GM23338 (cell line): ENCODE data around the gene RIPK1.

Source experiments
- CREB1 ChIP-seq: fragments of 250-450 bp; sonication (Bioruptor Pico); IDR thresholded peaks from 2 replicates; pipeline ENCODE4 v1.5.0; 2020; ENCODE audit warnings: low read depth, mild to moderate bottlenecking, moderate library complexity
- EZH2 ChIP-seq: fragments of 200-600 bp; sonication (generic); IDR thresholded peaks from one replicate; pipeline ENCODE4 v1.8.0; 2017; ENCODE audit warnings: antibody characterized with exemption, mild to moderate bottlenecking, low read depth; ENCODE audit not compliant: unreplicated experiment
- EZH2phosphoT487 ChIP-seq: fragments of 200-600 bp; sonication (generic); IDR thresholded peaks from one replicate; pipeline ENCODE4 v1.8.1; 2018; ENCODE audit warnings: antibody characterized with exemption; ENCODE audit not compliant: unreplicated experiment
- POLR2AphosphoS5 ChIP-seq: IDR thresholded peaks from 2 replicates; pipeline ENCODE4 v1.6.1; 2016; ENCODE audit warnings: antibody characterized with exemption, low read depth
- TF ChIP-seq, protein P1 (sequence below), 2 experiments: fragments of 200-600 bp in 1 of 2; sonication (generic) in 1 of 2; conservative IDR thresholded peaks; 2 replicates each; pipeline versions ENCODE4 v1.5.1 to v1.6.1; 2016 to 2017; ENCODE audit warnings: antibody characterized with exemption in 2 of 2, low read depth in 2 of 2, mild to moderate bottlenecking in 2 of 2, moderate library complexity in 1 of 2

DNA sequence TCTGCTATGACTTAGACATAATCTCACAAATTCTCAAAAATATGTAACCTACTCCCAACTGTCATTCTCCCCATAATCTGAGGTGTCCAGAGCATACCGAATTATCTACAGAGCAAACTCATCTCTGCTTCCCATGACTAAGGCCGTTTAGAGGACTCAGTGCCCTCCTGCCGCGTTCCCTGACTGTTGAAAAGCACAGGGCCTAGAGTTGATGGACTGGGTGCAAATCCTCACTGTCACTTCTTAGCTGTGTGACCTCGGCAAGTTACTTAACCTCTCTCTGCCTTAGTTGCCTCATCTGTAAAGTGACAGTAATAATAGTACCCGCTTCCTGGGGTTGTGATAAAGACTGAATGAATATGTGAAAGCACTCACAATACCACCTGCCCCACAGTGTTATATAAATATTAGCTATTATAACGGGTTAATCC, 93.8 kb downstream of the RIPK1 start:
- TF ChIP-seq, protein P1, sequence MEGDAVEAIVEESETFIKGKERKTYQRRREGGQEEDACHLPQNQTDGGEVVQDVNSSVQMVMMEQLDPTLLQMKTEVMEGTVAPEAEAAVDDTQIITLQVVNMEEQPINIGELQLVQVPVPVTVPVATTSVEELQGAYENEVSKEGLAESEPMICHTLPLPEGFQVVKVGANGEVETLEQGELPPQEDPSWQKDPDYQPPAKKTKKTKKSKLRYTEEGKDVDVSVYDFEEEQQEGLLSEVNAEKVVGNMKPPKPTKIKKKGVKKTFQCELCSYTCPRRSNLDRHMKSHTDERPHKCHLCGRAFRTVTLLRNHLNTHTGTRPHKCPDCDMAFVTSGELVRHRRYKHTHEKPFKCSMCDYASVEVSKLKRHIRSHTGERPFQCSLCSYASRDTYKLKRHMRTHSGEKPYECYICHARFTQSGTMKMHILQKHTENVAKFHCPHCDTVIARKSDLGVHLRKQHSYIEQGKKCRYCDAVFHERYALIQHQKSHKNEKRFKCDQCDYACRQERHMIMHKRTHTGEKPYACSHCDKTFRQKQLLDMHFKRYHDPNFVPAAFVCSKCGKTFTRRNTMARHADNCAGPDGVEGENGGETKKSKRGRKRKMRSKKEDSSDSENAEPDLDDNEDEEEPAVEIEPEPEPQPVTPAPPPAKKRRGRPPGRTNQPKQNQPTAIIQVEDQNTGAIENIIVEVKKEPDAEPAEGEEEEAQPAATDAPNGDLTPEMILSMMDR (conservative IDR thresholded peaks at IDR 0.05; ENCODE audit: low read depth in 2 of 2), result no peak
- no peak for TF ChIP-seq POLR2AphosphoS5
- TF ChIP-seq CREB1 (CRISPR knock-in tag), result no peak
- TF ChIP-seq EZH2, result no peak
- TF ChIP-seq EZH2phosphoT487, result no peak
